GM03348 (cell line): ENCODE measurements around the gene TMEM179.
A peak's percentile ranks its signal among the peaks of the same experiment; 100 is the strongest.

ENCODE experiments used
- DNase-seq: peaks from one replicate; pipeline ENCODE4 v3.0.0; 2012; ENCODE audit warnings: low spot score

The TMEM179 gene

GRCh38 chr14:104569435-104569834 lies 35.1 kb downstream of the TMEM179 start:
- no peak for DNase-seq

GRCh38 chr14:104568620-104569019 lies 36.0 kb downstream of the TMEM179 start:
- no peak for DNase-seq

GRCh38 chr14:104567957-104568225 lies 36.7 kb downstream of the TMEM179 start:
- no peak for DNase-seq

- no peak for DNase-seq
Measured at GRCh38 chr14:104567141-104567956, 37.2 kb downstream of the TMEM179 start.

DNA sequence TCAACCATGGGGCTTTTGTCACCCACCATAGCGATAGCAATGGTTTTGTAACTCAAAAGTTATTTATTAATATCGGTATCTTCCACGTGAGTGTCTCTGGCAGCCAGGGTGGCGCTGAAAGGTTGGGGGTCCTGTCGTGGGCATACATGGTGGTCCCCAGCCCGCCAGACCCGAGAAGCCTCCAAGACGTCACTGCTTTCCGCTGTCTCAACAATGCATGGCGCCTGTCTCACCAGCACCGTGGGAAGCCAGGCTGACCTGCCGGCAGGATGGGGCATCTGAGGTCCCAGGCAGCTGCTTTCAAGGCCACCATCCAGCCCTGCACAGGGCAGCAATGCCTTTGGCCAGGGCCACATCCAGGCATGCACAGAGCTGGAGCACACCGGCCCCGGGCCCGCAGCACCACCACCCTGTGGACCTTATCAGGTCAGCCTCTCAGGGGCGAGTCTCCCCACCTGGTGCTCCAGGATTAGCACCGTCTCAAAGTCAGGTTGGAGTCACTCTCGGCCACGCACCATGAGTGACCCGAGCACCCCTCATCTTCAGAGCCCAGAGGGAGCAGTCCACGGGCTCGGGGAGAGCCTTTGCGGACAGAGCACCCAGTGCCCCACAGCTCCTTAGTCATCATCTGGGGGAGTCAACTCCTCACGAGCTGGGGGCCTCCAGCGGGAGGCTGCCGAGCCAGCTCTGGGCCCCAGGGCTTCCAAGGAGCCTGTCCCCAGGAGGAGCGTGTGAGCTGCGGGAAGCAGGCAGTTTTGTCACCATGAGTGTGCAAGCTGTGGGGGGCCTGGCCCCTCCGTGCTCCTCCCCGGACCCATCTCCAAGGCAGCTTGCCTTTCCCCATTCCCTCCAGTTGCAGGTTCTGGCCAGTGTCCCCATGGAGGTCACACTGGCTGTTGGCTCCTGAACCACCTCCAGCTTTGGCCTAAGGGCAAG lies 39.6 kb downstream of the TMEM179 start:
- DNase-seq: no peak

DNA sequence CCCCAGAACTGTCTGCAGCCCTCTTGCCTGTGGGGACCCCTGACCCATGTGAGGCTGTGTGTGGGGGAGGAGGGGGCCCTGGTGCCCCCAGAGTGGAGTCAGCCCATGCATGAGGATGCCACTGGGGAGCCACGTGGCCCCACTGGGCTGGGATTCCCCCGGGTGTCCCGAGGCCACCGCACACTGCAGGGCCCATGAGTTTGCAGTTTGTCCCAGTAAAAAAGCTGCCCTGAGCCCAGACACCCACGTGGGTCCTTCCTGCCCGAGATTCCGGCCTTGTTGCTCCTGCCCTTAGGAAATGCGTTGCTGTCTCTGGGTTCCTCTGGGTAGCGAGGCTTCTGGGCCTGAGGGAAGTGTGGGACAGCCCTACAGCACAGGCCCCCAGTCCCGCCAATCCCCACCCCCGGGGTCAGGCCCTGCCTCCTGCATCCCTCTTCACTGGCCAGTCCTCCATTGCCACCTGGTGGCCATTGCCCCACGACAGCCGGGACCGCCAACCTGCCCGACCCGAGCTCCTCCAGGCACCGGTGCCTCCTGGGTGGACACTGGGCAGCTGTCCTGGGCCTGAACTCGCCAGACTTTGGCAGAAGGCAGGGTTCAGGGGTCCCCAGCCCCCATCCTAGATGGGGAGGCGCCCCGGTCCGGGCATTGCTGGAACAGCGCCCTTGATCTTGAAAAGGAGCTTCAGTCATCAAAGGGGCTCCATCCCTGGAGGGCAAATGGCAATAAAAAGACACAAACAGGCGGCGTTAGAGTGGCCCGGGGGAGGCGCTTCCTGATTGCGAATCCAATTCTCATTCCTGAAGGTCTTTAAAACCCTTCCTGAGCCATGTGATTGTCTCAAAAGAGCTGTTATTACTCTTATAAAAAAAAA lies 40.6 kb downstream of the TMEM179 start:
- DNase-seq: peak; percentile 90

GRCh38 chr14:104563191-104563741 lies 41.3 kb downstream of the TMEM179 start:
- no peak for DNase-seq

- no peak for DNase-seq
Measured at GRCh38 chr14:104562606-104563005, 42.0 kb downstream of the TMEM179 start.

DNA sequence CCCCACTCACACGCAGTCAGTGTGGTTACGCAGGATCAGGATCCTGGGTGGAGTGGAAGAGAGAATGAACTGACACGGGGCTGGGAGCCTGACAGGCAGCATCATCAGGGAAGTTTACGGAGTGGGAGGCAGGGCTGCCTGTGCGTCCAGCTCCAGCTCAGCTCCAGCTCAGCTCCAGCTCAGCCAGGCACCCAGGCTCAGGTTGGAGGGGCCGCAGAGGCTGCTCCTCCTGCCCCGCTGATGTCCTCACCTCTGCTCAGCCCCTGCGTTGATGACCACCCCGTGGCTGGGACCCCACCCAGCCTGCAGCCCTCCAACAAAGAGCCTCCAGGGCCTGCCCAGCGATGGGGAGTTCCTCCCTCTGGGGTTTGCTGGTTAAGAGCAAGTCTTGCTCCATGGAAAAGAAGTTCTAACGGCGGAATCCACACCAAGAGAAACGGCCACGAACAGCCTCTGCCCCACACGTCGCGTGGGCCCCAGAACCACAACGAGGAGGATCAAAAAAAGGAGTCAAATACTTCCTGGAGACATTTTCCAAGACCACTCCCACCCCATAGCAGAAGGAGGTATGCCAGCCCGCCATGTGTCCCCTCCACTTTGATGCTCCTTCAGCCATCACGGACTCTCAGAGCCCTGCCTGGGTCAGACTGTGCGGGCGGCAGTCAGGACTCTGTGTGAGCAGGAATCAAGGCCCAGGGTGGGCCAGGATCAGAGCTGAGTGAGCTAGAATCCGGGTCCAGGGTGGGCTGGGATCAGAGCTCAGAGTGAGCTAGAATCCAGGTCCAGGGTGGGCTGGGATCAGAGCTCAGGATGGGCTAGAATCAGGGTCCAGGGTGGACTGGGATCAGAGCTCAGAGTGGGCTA lies 42.7 kb downstream of the TMEM179 start:
- no peak for DNase-seq

- DNase-seq: no peak
Measured at GRCh38 chr14:104561124-104561557, 43.4 kb downstream of the TMEM179 start.

DNA sequence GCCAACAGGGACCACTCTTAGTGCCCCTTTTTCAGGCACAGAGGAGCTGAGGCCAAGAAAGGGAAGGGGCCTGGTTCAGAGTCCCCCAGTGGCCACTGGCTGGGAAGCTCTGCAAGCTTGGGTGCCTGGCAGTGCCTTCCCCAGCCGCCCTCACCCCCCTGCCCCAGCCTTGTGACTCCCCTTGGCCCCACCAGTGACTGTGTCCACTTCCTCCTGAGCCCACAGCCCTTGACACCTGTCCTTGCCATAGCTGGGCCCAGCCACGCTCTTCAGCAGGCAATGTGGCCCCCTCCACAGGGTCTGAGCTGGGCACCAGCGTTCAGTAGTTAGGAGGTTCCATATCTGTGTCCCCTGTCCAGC lies 44.0 kb downstream of the TMEM179 start:
- DNase-seq: no peak

DNA sequence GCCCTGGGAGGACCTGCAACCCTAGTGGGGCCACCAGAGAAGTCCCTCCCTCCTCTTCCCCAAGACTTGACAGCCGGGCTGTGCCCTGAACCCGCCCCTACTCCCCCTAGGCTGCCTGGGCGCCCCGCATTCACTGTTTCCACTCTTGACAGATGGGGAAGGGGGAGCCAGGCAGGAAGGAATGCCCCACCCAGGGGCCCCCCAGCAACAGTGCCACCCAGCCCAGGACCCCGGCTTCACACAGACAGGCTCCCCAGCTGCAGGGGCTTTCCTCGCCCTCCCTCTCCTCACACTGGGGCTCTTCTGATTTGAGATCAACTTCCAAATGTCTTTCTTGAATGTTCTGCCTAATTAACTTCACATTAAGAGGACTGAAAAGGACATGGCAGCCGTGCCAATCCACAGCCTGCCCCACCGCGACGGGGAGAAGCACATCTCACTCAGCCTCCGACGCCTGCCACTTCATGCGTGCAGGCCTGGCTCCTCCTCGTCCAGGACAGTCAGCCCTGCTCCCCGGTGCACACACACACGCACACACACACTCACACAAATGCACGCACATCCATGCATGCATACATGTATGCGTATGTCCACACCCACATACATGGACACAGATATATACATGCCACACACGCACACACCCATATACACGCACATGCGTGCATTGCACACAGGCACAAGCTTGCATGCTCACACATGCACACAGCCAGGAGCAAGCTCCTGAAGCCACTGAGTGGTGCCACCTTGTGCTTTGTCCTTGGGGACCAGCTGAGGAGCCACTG lies 44.6 kb downstream of the TMEM179 start:
- DNase-seq: no peak

GRCh38 chr14:104559028-104559803 lies 45.4 kb downstream of the TMEM179 start:
- DNase-seq: no peak

- DNase-seq: no peak
Measured at GRCh38 chr14:104558231-104559027, 46.1 kb downstream of the TMEM179 start.

DNA sequence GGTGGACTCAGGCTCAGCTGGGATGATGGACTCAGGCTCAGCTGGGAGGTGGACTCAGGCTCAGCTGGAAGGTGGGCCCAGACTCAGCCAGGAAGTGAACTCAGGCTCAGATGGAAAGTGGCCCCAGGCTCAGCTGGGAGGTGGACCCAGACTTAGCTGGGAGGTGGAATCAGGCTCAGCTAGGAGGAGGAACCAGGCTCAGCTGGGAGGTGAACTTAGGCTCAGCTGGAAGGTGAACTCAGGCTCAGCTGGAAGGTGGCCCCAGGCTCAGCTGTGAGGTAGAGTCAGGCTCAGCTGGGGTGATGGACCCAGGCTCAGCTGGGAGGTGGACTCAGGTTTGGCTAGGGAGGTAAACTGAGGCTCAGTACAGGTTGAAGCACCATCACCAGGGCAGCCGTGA lies 46.8 kb downstream of the TMEM179 start:
- DNase-seq: no peak

GRCh38 chr14:104557086-104557485 lies 47.5 kb downstream of the TMEM179 start:
- no peak for DNase-seq

DNA sequence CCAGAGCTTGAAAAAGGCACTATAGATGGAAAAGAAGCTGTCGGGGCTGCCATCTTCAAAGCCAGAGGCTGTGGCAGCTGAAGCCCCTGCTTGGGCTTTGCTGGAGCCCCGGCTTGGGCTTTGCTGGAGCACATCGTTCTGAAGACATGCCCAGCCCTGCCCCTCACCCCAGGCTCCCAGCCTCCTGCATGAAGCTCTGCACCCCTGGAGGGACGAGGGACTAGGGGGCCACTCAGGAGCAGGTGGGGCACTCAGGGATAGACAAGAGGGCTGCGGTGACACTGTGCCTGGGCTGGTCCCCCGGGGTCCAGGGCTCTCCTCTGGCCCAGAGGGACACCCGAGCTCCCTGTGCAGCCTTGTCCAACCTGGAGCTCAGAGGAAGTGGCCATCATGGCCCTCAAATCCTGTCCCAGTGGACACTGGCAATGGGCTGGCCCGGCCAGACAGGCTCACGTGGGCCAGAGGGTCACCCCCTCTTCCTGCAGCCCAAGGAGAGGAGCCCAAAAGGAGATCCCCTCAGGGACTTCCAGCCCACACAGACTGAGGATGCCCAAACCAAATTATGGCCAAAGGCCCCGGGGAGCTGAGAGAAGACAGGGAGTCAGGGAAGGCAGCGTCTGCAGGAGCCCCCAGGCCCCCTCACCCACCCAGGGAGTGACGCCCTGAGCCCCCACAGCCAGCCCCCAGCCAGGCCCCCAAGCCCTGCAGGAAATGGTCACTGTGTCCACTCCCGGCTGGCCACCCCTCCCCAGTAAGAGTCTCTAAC lies 48.1 kb downstream of the TMEM179 start:
- DNase-seq: no peak
